Right lobe of liver (tissue), 6 donors: ENCODE measurements around the gene VPS37D. TPM values are rescaled to one million over a fixed set of nuclear protein-coding genes. Genes with fewer than 3 reads are reported as not detected.

Experiments
- ATAC-seq, 4 donors: fragments of 200-7000 bp; cut with Tn5 transposase; one replicate each; pipeline ENCODE4 v1.9.1; 2020; ENCODE audit warnings: mild to moderate bottlenecking in 4 of 4, moderate library complexity in 4 of 4
- DNase-seq, 3 donors: peaks; one replicate each; pipeline ENCODE4 v3.0.0-alpha.2; 2020
- H3K27ac ChIP-seq, 3 donors: fragments of 200-600 bp; one replicate each; pipeline ENCODE4 v1.8.0; 2022
- H3K27me3 ChIP-seq, 2 donors: fragments of 200-600 bp; one replicate each; pipeline ENCODE4 v1.8.0; 2022
- H3K36me3 ChIP-seq, 4 donors: fragments of 200-600 bp; sonication (generic) in 1 of 4; one replicate each; pipeline versions ENCODE4 v1.5.1 to v1.8.0; 2017 to 2022; ENCODE audit warnings: control low read depth in 1 of 4
- H3K4me1 ChIP-seq, 4 donors: fragments of 200-600 bp; sonication (generic) in 1 of 4; one replicate each; pipeline versions ENCODE4 v1.5.1 to v1.8.0; 2017 to 2022; ENCODE audit warnings: control low read depth in 1 of 4
- H3K4me3 ChIP-seq, 3 donors: fragments of 200-600 bp; one replicate each; pipeline ENCODE4 v1.8.0; 2022
- H3K9me3 ChIP-seq, 4 donors: fragments of 200-600 bp; sonication (generic) in 1 of 4; one replicate each; pipeline versions ENCODE4 v1.5.1 to v1.8.0; 2017 to 2022; ENCODE audit warnings: control low read depth in 1 of 4
- CTCF ChIP-seq, 4 donors: fragments of 200-600 bp in 3 of 4; fragments of 450-650 bp in 1 of 4; IDR thresholded peaks; one replicate each; pipeline versions ENCODE4 v1.5.1 to v1.8.0; 2016 to 2022; ENCODE audit warnings: antibody characterized with exemption in 4 of 4, mild to moderate bottlenecking in 2 of 4
- POLR2A ChIP-seq: fragments of 450-650 bp; IDR thresholded peaks from one replicate; pipeline ENCODE4 v1.6.1; 2017; ENCODE audit warnings: antibody characterized with exemption, mild to moderate bottlenecking
- WGBS: methylation state at CpG from one replicate; pipeline ENCODE4 v1.1.6; 2018; ENCODE audit warnings: low coverage, low lambda C conversion rate; ENCODE audit not compliant: insufficient coverage; ENCODE audit errors: missing lambda C conversion rate; 5-methylcytosine and 5-hydroxymethylcytosine counted together
- intact Hi-C, 2 donors: fragments of 100-400 bp; cut with DNase I; formaldehyde crosslinking; loops; one replicate each; pipeline versions ENCODE4 v1.11.2 to v1.14.1; 2022
- total RNA-seq, 6 experiments: library from RNA; depleted of rRNA in 2 of 6; stranded (reverse); fragments of >200 nt in 2 of 6; fragmentation: NEBNext Ultra II Directional in 3 of 6; extraction: Animal tissue kit (Norgen Biotek cat#: 25700) in 3 of 6; gene quantifications; one replicate each; pipeline versions ENCODE4 v1.1.0 to v1.2.4, GENCODE V29; 2016 to 2023
- donor health status: DM: no; HTN: yes; CAD: no.
- donor health status: DM: no; HTN: no; CAD: no.
- donor health status: DM: no; HTN: no; CAD: no.
- donor health status: DM: no; HTN: yes; CAD: no.
- donor health status: DM: no; HTN: yes; CAD: no.

VPS37D gene
- total RNA-seq, 6 experiments from 2014 or later: 1.2 to 3.0 (median 2.2) TPM

- Histone ChIP-seq H3K4me3 (no peak overlapping the region), H3K27ac (no peak overlapping the region), H3K27me3 (no peaks in the 10 kb centered on the region), H3K36me3 (no peaks in the 10 kb centered on the region), H3K4me1 (peaks cover 0 to 10% (median 4%) of the 10 kb centered on the region in 4 donors), H3K9me3 (no peaks in the 10 kb centered on the region)
- no peak for ATAC-seq
- WGBS: 67% methylated on average over 6 of the region's 13 CpGs
- no peak for TF ChIP-seq POLR2A
- intact Hi-C loops: no loop called here
- no peak for DNase-seq
Measured at GRCh38 chr7:73717025-73717807, 49.6 kb downstream of the VPS37D start.

DNA sequence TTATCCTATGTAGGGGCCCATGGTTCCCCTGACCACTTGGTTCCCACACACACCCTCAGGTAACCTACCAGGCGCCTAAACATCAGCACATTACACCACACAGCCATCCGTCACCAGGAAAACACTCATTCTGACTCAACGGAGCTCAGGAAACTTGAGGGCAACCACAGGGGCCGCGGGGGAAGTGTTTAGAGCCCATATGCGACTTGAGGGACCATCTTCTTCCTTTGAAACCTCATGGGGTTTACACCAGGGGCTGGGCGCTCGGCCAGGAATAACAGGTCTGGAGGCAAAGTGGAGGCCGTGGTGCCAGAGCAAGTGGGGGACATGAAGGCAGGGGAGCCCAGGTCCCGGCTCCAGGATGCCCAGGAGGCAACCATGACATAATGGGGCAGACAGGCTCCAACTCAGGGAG, 50.4 kb downstream of the VPS37D start:
- WGBS: 72% methylated on average over 5 of the region's 10 CpGs
- DNase-seq: no peak
- H3K4me3 ChIP-seq: no peak overlapping the region
- no peaks in the 10 kb centered on the region for H3K27me3 ChIP-seq
- TF ChIP-seq POLR2A (no peak), CTCF (IDR thresholded peaks at IDR 0.05) (no peak)
- H3K4me1 ChIP-seq: peaks cover 0 to 10% (median 4%) of the 10 kb centered on the region in 4 donors
- H3K36me3 ChIP-seq: no peaks in the 10 kb centered on the region
- no peak overlapping the region for H3K27ac ChIP-seq
- H3K9me3 ChIP-seq: no peaks in the 10 kb centered on the region
- ATAC-seq: no peak
- intact Hi-C loops: no loop called here

- H3K27me3 ChIP-seq: no peaks in the 10 kb centered on the region
- ATAC-seq: no peak
- no peak overlapping the region for H3K27ac ChIP-seq
- 37% methylated on average over 4 of the region's 9 CpGs for WGBS
- no peaks in the 10 kb centered on the region for H3K9me3 ChIP-seq
- intact Hi-C loops: no loop called here
- H3K36me3 ChIP-seq: no peaks in the 10 kb centered on the region
- no peak for DNase-seq
- H3K4me3 ChIP-seq: peak overlapping the region; percentile 71 to 90 (median 73)
- peaks cover 0 to 10% (median 4%) of the 10 kb centered on the region in 4 donors for H3K4me1 ChIP-seq
- TF ChIP-seq CTCF (IDR thresholded peaks at IDR 0.05): no peak
- TF ChIP-seq POLR2A: no peak
Measured at GRCh38 chr7:73718438-73718881, 50.8 kb downstream of the VPS37D start.

DNA sequence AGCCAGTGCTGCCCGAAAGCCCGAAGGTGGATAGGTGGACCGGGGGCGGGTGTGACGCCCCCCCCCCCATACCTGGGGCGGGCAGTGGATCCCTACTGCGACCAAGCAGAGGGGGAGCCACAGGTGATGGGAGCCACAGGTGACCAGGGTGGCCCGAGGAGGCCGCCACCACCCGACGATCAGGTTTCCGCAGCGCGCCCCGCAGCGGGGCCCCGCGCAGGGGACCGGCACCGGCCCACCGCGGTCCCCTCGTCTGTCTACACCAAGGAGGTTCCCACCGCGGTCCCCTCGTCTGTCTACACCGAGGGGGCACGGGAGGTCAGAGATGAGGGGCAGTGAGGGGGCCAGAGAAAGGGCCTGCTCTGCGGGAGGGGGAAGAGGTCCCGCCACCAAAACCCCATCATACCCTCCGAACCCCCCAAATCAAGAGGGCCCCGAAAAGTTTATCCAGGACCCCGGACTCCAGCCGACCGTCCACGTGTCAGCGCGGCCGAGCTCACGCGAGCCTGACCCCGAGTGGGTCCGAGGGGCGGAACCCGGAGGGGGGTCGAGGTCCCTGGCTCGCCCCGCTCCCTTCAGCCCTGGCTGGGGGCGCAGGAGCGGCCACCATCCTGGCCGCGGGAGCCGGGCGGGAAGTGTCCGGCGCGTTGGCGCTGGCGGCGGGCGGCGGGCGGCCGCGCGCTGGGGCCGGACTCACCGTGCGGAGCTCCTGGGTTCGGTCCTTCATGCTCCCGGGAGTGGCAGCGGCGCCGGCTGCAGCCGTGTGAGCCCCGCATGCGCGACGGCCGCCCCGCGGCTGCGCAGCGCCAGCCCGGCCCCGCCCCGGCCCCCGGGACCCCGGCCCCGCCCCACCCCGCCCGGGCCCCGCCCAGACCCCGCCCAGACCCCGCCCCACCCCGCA, 51.5 kb downstream of the VPS37D start, which contains the start of gene STX1A:
STX1A (minus strand) TSS at position 765 of the 901 bp plus-strand sequence; CDS start at position 727, 38 bp downstream.
- peak within 1 kb of the TSS; percentile 71 to 90 (median 73) for H3K4me3 ChIP-seq
- intact Hi-C loops: no loop called here
- DNase-seq (peak; percentile 75 to 80 (median 79)), ATAC-seq (peak; percentile 73 to 79 (median 76))
- H3K4me1 ChIP-seq: peaks cover 0 to 10% (median 4%) of the 10 kb centered on the region in 4 donors
- TF ChIP-seq CTCF (IDR thresholded peaks at IDR 0.05): no peak
- TF ChIP-seq POLR2A: peak; percentile 33
- H3K36me3 ChIP-seq: no peaks in the 10 kb centered on the region
- H3K27me3 ChIP-seq: no peaks in the 10 kb centered on the region
- H3K9me3 ChIP-seq: no peaks in the 10 kb centered on the region
- H3K27ac ChIP-seq: no peak within 1 kb of the TSS
- 5% methylated on average over 16 of the region's 96 CpGs for WGBS
